Activated T-cell treated with anti-CD3 and anti-CD28 coated beads, Interleukin-2, amount 50 U/mL, for 48 hours (primary cell): ENCODE data around the gene FHOD3.
"Not testable (repeated sequence)": the region's sequence is repeated elsewhere in the genome, so short reads cannot be mapped to it uniquely, and the experiment has no call there.

Source experiments
- DNase-seq, 2 experiments: peaks; one replicate each; pipeline ENCODE4 v3.0.0-alpha.2; 2020

The FHOD3 gene

GRCh38 chr18:36352384-36352783 lies 54.9 kb downstream of the FHOD3 start:
- no peak for DNase-seq

- peak; percentile 27 for DNase-seq
Measured at GRCh38 chr18:36354989-36355388, 57.5 kb downstream of the FHOD3 start.

- no peak for DNase-seq
Measured at GRCh38 chr18:36355511-36355910, 58.0 kb downstream of the FHOD3 start.

GRCh38 chr18:36356741-36357140 lies 59.2 kb downstream of the FHOD3 start:
- not testable (repeated sequence) for DNase-seq

GRCh38 chr18:36358141-36358540 lies 60.6 kb downstream of the FHOD3 start:
- DNase-seq: no peak

GRCh38 chr18:36360256-36360909 lies 62.9 kb downstream of the FHOD3 start:
- DNase-seq: no peak

GRCh38 chr18:36364911-36365624 lies 67.6 kb downstream of the FHOD3 start:
- no peak for DNase-seq

GRCh38 chr18:36365836-36366775 lies 68.6 kb downstream of the FHOD3 start:
- DNase-seq: no peak

- DNase-seq: no peak
Measured at GRCh38 chr18:36366994-36367839, 69.7 kb downstream of the FHOD3 start.

- no peak for DNase-seq
Measured at GRCh38 chr18:36368889-36369288, 71.4 kb downstream of the FHOD3 start.

- DNase-seq: no peak
Measured at GRCh38 chr18:36372903-36373311, 75.4 kb downstream of the FHOD3 start.

- DNase-seq: no peak
Measured at GRCh38 chr18:36374262-36374661, 76.7 kb downstream of the FHOD3 start.

GRCh38 chr18:36375118-36375517 lies 77.6 kb downstream of the FHOD3 start:
- DNase-seq: no peak

GRCh38 chr18:36376361-36376760 lies 78.8 kb downstream of the FHOD3 start:
- DNase-seq: no peak

GRCh38 chr18:36377626-36378025 lies 80.1 kb downstream of the FHOD3 start:
- no peak for DNase-seq

GRCh38 chr18:36378205-36378604 lies 80.7 kb downstream of the FHOD3 start:
- no peak for DNase-seq

- DNase-seq: no peak
Measured at GRCh38 chr18:36379435-36379984, 82.0 kb downstream of the FHOD3 start.

- no peak for DNase-seq
Measured at GRCh38 chr18:36380173-36380827, 82.8 kb downstream of the FHOD3 start.

- no peak for DNase-seq
Measured at GRCh38 chr18:36381075-36381474, 83.6 kb downstream of the FHOD3 start.

GRCh38 chr18:36382854-36383253 lies 85.3 kb downstream of the FHOD3 start:
- DNase-seq: no peak

GRCh38 chr18:36386150-36386920 lies 88.8 kb downstream of the FHOD3 start:
- DNase-seq: no peak
